GM19328 (cell line): ENCODE results near the gene NINJ2.

Source experiments
- ATAC-seq: cut with Tn5 transposase; IDR thresholded peaks from one replicate; pipeline ENCODE4 v1.9.1; 2021; ENCODE audit warnings: mild to moderate bottlenecking, moderate library complexity; ENCODE audit not compliant: unreplicated experiment

The NINJ2 gene

DNA sequence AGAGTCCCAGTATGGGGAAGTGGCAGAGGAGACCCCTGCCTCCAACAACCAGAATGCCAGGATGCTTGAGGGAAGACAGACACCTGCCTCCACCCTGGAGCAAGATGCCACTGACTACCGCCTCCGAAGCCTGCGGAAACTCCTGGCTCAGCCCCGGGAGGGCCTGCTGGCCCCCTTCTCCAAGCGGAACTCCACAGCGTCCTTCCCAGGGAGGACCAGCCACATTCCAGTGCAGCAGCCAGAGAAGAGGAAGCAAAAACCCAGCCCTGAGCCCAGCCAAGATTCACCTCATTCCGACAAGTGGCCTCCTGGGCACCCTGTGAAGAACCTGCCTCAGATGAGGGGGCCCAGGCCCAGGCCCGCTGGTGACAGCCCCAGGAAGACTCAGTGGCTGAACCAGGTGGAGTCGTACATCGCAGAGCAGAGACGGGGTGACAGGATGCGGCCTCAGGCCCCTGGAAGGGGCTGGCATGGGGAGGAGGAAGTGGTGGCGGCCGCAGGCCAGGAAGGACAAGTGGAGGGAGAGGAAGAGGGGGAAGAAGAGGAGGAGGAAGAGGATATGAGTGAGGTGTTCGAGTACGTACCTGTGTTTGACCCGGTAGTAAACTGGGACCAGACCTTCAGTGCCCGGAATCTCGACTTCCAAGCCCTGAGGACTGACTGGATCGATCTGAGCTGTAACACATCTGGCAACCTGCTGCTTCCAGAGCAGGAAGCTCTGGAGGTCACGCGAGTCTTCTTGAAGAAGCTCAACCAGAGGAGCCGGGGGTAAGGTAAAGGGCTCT, 109.8 kb downstream of the NINJ2 start:
- ATAC-seq: no peak

- ATAC-seq: no peak
Observed at GRCh38 chr12:552466-552865, 110.8 kb downstream of the NINJ2 start.

DNA sequence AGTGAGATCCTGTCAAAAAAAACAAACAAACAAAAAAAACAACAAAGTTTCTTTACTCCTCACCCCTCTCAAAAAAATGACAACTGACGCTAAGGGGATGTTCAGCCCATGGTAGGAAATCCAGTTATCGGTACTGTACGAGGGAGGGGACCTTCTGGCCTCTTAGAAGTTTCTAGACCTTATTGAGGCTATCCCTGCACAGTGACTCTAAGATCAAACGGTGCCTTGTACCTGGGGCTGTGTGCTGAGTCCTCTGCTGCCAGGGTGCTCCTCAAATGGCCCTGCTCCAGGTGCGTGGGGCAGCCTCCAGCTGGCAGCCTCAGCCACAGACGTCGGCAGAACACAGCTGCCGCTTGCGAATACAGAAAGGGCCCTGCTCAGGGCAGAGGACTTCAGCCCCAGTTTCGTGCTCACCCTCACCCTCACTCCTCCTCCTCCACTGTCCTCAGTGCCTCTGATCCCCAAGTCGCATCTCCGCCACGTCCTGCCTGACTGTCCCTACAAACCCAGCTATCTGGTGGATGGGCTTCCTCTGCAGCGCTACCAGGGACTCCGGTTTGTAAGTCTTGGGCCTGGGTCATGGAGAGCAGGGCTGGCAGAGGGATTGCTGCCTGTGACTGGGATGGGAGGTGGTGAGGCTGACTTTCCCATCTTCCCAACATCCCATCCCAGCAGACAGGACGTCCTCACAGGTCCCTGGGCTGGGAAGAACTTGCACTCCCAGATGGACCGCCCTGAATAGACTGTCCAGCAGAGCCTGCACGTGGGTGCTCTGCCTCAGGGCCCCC, 112.6 kb downstream of the NINJ2 start:
- ATAC-seq: no peak

DNA sequence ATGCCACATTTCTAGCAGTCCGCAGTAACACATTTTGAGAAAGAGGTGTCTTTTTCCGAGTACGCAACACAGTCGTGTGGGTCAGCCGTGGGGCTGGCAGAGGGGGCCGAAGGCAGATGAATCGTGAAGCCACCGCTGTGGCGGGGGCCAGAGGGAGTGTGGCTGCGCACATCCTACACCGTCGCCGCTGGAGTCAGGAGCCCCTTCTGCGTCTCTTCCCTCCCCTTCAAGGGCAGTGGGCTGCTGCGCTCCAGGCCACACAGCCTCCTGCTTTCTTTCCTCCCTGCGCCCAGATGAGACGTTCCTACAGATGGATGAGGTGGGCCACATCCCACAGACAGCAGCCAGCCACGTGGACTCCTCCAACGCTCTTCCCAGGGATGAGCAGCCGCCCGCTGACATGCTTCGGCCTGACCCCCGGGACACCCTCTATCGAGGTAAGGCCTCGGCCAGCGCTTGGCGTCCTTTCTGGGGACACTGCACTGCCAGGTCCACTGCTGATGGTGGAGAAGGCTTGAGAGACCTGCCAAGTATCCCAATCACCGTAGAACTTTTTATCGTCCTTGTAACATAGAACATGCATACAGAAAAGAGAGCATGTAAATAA, 113.7 kb downstream of the NINJ2 start:
- ATAC-seq: no peak

GRCh38 chr12:547883-548470, 115.3 kb downstream of the NINJ2 start:
- no peak for ATAC-seq

GRCh38 chr12:546920-547845, 116.1 kb downstream of the NINJ2 start:
- no peak for ATAC-seq

- no peak for ATAC-seq
Observed at GRCh38 chr12:546265-546919, 116.9 kb downstream of the NINJ2 start.

DNA sequence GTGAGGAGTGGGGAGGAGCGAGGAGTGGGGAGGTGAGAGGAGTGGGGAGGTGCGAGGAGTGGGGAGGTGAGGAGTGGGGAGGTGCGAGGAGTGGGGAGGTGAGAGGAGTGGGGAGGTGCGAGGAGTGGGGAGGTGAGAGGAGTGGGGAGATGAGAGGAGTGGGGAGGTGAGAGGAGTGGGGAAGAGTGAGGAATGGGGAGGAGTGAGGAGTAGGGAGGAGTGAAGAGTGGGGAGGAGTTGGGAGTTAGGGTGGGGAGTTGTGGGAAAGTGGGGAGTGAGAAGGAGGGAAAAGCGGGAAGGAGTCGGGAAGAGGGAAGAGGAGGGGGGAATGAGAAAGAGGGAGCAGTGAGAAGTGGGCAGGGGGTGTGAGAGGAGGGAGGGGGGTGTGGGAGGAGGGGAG, 117.4 kb downstream of the NINJ2 start:
- ATAC-seq: no peak

- no peak for ATAC-seq
Observed at GRCh38 chr12:544941-545635, 118.2 kb downstream of the NINJ2 start.

DNA sequence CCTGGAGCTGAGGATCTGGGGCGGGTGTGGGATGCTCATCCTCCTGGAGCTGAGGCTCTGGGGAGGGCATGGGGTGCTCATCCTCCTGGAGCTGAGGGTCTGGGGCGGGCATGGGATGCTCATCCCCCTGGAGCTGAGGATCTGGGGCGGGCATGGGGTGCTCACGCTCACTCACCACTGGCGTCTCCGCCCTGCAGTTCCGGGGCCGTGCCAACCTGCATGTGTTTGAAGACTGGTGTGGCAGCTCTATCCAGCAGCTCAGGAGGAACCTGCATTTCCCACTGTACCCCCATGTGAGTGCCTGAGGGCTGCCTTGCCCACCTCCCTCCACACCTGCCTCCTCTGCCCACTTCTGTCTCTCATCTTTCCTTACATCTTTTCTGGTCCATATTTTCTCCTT, 119.1 kb downstream of the NINJ2 start:
- ATAC-seq: no peak

DNA sequence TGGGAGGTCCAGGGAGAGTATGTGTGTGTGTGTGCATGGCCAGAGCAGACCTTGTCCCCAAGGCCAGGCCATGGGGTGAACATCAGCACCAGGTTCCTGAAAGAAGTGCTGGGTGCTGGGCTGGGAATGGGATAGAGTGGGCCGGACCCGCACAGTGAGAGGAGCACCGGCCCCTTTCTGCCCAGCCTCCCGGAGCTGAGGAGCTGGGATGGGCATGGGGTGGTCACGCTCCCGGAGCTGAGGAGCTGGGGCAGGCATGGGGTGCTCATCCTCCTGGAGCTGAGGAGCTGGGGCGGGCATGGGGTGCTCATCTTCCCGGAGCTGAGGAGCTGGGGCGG, 120.2 kb downstream of the NINJ2 start:
- no peak for ATAC-seq

DNA sequence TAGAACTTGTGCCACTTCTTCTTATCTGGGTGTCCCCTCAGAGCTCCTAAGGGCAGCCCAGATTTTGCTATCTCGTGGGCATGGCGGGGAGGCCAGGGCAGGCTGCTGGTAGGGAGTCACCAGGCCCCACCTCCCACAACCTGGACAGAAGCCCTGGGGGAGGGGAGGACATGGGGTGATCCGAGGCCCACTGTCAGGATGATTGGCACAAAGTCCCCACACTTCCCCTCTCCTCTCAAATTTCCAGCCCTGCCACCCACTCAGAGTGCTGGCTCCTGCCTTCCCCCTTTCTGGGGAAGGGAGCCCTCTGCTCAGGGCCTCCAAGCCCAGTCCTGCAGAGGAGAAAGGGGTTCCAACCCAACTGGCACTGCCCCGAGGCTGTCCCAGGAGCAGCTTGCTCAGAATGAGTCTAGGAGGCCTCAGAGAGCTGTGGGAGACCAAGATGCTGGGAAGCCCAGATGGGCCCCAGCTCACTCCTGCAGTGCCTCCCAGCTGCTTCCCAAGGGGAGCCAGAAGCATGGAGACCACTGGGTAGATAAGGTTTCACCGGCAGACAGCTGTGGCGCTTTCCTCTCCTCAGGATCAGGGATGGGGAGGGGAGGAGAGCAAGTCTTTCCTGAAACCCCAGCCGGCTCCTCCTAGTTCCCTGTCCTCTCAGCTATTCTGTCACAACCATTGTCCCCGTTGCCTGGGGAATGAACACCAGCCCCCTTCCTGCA, 120.7 kb downstream of the NINJ2 start:
- no peak for ATAC-seq

- ATAC-seq: no peak
Observed at GRCh38 chr12:541676-542324, 121.4 kb downstream of the NINJ2 start.

GRCh38 chr12:539540-540310, 123.5 kb downstream of the NINJ2 start:
- no peak for ATAC-seq

- no peak for ATAC-seq
Observed at GRCh38 chr12:538731-539539, 124.3 kb downstream of the NINJ2 start.

DNA sequence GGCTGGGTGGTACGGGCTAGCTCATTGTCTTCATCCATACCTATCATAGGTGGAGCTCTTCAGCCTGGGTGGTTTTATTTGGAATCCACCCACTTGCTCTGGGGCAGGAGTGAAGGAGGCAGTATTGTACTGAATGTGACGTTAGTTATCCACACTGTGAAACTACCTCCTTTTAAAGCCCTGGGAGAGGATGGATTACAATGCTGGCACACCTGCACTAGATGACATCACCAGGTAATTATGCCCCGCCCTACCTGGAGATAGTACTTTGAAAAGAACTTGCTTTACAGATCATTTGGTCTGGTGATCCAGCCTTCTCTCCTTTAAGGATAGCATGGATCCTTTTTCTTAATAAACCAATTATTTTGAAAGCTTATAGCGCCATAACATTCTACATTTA, 125.5 kb downstream of the NINJ2 start:
- ATAC-seq: no peak

DNA sequence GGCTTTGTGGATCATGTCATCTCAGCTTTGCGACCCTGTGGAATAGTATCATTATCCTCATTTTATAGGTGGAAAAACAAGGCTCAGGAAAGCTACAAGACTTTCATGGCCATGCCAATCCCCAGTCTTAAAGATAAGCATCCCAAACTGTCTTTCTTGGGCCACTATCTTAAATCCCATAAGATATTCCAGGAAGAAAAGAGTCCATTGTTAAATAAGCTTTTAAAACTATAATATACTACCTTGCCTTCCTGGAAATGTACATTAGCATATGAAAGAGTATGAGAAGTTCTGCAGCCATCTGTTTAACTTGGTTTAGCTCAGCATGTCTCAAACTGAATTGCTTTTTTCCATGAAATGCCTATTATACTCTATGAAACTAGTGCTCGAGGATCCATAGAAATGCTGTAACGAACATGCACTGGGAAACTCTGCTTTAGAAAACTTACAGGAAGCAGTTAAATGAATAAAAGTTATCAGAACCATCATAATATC, 126.4 kb downstream of the NINJ2 start:
- no peak for ATAC-seq
